H1 (cell line): ENCODE measurements around the gene CTSC. TPM values are rescaled to one million over a fixed set of nuclear protein-coding genes. Genes with fewer than 3 reads are reported as not detected.

Source experiments
- CTCF ChIA-PET: fragments of 300-600 bp; sonication (Branson Sonifier 250); formaldehyde crosslinking; loops from one replicate; lab custom pipeline; 2021; ENCODE audit not compliant: partially characterized antibody; lab: Charles Lee
- POLR2A ChIA-PET: fragments of 300-600 bp; sonication (Branson Sonifier 250); formaldehyde crosslinking; loops from one replicate; lab custom pipeline; 2021; ENCODE audit warnings: inconsistent platforms; ENCODE audit not compliant: partially characterized antibody; lab: Charles Lee
- DNase-seq, 2 experiments: peaks; one replicate each; pipeline versions ENCODE4 v3.0.0 to v3.0.0-alpha.2; 2010 to 2022; ENCODE audit warnings: low spot score in 2 of 2, low read depth in 1 of 2, mixed read lengths in 1 of 2
- FAIRE-seq: peaks from 2 replicates; lab custom pipeline; 2011; peaks lifted over from hg19 to GRCh38; lab: Jason Lieb, UNC
- H2AFZ ChIP-seq: 2 replicates; pipeline ENCODE4 v1.8.1; 2012; ENCODE audit warnings: low read length, inconsistent platforms
- H2AK5ac ChIP-seq: 2 replicates; pipeline ENCODE4 v1.6.1; 2013; ENCODE audit warnings: low read depth, low read length
- H2BK120ac ChIP-seq: replicated peaks from 2 replicates; pipeline ENCODE3; 2013; ENCODE audit warnings: low read depth, low read length, inconsistent platforms
- H2BK12ac ChIP-seq: 2 replicates; pipeline ENCODE4 v1.6.1; 2013; ENCODE audit warnings: low read depth, low read length
- H2BK15ac ChIP-seq: 2 replicates; pipeline ENCODE4 v1.6.1; 2013; ENCODE audit warnings: low read length
- H2BK20ac ChIP-seq: 2 replicates; pipeline ENCODE4 v1.6.1; 2013; ENCODE audit warnings: low read length
- H2BK5ac ChIP-seq: 2 replicates; pipeline ENCODE4 v1.6.1; 2013; ENCODE audit warnings: low read depth, low read length
- H3K14ac ChIP-seq: 2 replicates; pipeline ENCODE4 v1.6.1; 2013; ENCODE audit warnings: inconsistent platforms; ENCODE audit not compliant: insufficient read length
- H3K18ac ChIP-seq: 2 replicates; pipeline ENCODE4 v1.6.1; 2013; ENCODE audit warnings: low read length; ENCODE audit errors: extremely low read depth
- H3K23ac ChIP-seq: 2 replicates; pipeline ENCODE4 v1.6.1; 2013; ENCODE audit warnings: inconsistent platforms; ENCODE audit not compliant: insufficient read length
- H3K23me2 ChIP-seq: 2 replicates; pipeline ENCODE4 v1.6.1; 2013; ENCODE audit warnings: low read depth, low read length
- H3K27ac ChIP-seq: 2 replicates; pipeline ENCODE4 v1.6.1; 2011; ENCODE audit warnings: low read depth, low read length, inconsistent platforms
- H3K27me3 ChIP-seq, 4 experiments: replicated peaks in 1 of 4; 1 replicate in 1 of 4; 2 replicates in 3 of 4; pipeline versions ENCODE4 v1.6.1 to v1.8.1; 2011 to 2013; ENCODE audit warnings: low read length in 3 of 4, mild to moderate bottlenecking in 3 of 4, inconsistent platforms in 2 of 4, mixed read lengths in 2 of 4, moderate library complexity in 1 of 4; ENCODE audit not compliant: control insufficient read depth in 3 of 4, insufficient read depth in 3 of 4; ENCODE audit errors: extremely low read depth in 1 of 4
- H3K36me3 ChIP-seq, 4 experiments: 2 replicates each; pipeline versions ENCODE4 v1.6.1 to v1.8.1; 2011 to 2013; ENCODE audit warnings: mild to moderate bottlenecking in 4 of 4, low read length in 3 of 4, moderate library complexity in 2 of 4, control low read depth in 1 of 4, inconsistent platforms in 1 of 4; ENCODE audit not compliant: insufficient read depth in 4 of 4, control insufficient read depth in 2 of 4
- H3K4ac ChIP-seq: replicated peaks from 2 replicates; pipeline ENCODE3; 2013; ENCODE audit warnings: low read length, low read depth, mixed read lengths, inconsistent platforms; ENCODE audit not compliant: insufficient read length
- H3K4me1 ChIP-seq, 4 experiments: replicated peaks in 1 of 4; 1 replicate in 1 of 4; 2 replicates in 3 of 4; pipeline versions ENCODE4 v1.6.1 to v1.8.1; 2011 to 2013; ENCODE audit warnings: low read length in 3 of 4, inconsistent platforms in 2 of 4, mixed read lengths in 1 of 4; ENCODE audit not compliant: insufficient read depth in 4 of 4, control insufficient read depth in 3 of 4
- H3K4me2 ChIP-seq, 2 experiments: 2 replicates each; pipeline versions ENCODE4 v1.6.1 to v1.8.1; 2011 to 2013; ENCODE audit warnings: low read depth in 2 of 2, low read length in 2 of 2, control low read depth in 1 of 2, inconsistent platforms in 1 of 2, mild to moderate bottlenecking in 1 of 2; ENCODE audit not compliant: insufficient read depth in 1 of 2
- H3K4me3 ChIP-seq, 4 experiments: fragments of 200-600, 300-600 bp in 1 of 4; sonication (generic), shearing (Covaris generic), sonication (Bioruptor Twin) in 1 of 4; 2 replicates each; pipeline versions ENCODE4 v1.5.1 to v1.8.1; 2011 to 2016; ENCODE audit warnings: low read length in 4 of 4, low read depth in 3 of 4, control low read depth in 2 of 4, inconsistent platforms in 2 of 4, mild to moderate bottlenecking in 2 of 4, mixed read lengths in 1 of 4, moderate library complexity in 1 of 4; ENCODE audit not compliant: insufficient read depth in 2 of 4; ENCODE audit errors: extremely low read depth in 1 of 4
- H3K56ac ChIP-seq: replicated peaks from 2 replicates; pipeline ENCODE3; 2013; ENCODE audit warnings: low read depth, mild to moderate bottlenecking, mixed read lengths, low read length, inconsistent platforms; ENCODE audit not compliant: insufficient read length
- H3K79me1 ChIP-seq: 2 replicates; pipeline ENCODE4 v1.6.1; 2013; ENCODE audit warnings: low read depth, low read length, control low read depth
- H3K79me2 ChIP-seq, 2 experiments: 2 replicates each; pipeline versions ENCODE4 v1.6.1 to v1.8.1; 2012 to 2013; ENCODE audit warnings: low read length in 2 of 2, mild to moderate bottlenecking in 2 of 2, inconsistent platforms in 1 of 2; ENCODE audit not compliant: insufficient read depth in 2 of 2, control insufficient read depth in 1 of 2
- H3K9ac ChIP-seq, 4 experiments: replicated peaks in 1 of 4; 1 replicate in 1 of 4; 2 replicates in 3 of 4; pipeline versions ENCODE4 v1.6.1 to v1.8.1; 2011 to 2013; ENCODE audit warnings: low read depth in 3 of 4, low read length in 3 of 4, control low read depth in 2 of 4, mild to moderate bottlenecking in 2 of 4, moderate library complexity in 2 of 4, inconsistent platforms in 1 of 4; ENCODE audit errors: extremely low read depth in 1 of 4
- H3K9me3 ChIP-seq, 2 experiments: 2 replicates each; pipeline versions ENCODE4 v1.6.1 to v1.8.1; 2012 to 2013; ENCODE audit warnings: mild to moderate bottlenecking in 2 of 2, moderate library complexity in 2 of 2, control low read depth in 1 of 2, inconsistent platforms in 1 of 2, low read depth in 1 of 2, low read length in 1 of 2, mixed read lengths in 1 of 2; ENCODE audit not compliant: insufficient read depth in 2 of 2
- H4K20me1 ChIP-seq, 2 experiments: replicated peaks in 1 of 2; 2 replicates each; pipeline versions ENCODE3 to v1.8.1; 2011 to 2013; ENCODE audit warnings: inconsistent platforms in 2 of 2, low read length in 2 of 2, mild to moderate bottlenecking in 1 of 2; ENCODE audit not compliant: insufficient read depth in 2 of 2, control insufficient read depth in 1 of 2
- H4K5ac ChIP-seq: 2 replicates; pipeline ENCODE4 v1.6.1; 2013; ENCODE audit warnings: low read length, low read depth, mixed read lengths, inconsistent platforms; ENCODE audit not compliant: insufficient read length
- H4K8ac ChIP-seq: 2 replicates; pipeline ENCODE4 v1.8.0; 2013; ENCODE audit warnings: mild to moderate bottlenecking, moderate library complexity, low read length, inconsistent platforms; ENCODE audit not compliant: insufficient read depth; ENCODE audit errors: extremely low read depth
- H4K91ac ChIP-seq: replicated peaks from 2 replicates; pipeline ENCODE3; 2013; ENCODE audit warnings: low read length, mixed read lengths, inconsistent platforms; ENCODE audit not compliant: insufficient read length
- BCL11A ChIP-seq, 2 experiments: IDR thresholded peaks; one replicate each; pipeline ENCODE4 v1.6.1; 2011; ENCODE audit warnings: low read depth in 2 of 2, low read length in 2 of 2, mild to moderate bottlenecking in 2 of 2
- BRCA1 ChIP-seq: IDR thresholded peaks from 2 replicates; pipeline ENCODE4 v1.6.1; 2012; ENCODE audit warnings: low read depth, low read length, improper control_type of control experiment
- CEBPB ChIP-seq: IDR thresholded peaks from 2 replicates; pipeline ENCODE4 v1.6.1; 2012; ENCODE audit warnings: low read depth, low read length
- CREB1 ChIP-seq: IDR thresholded peaks from 2 replicates; pipeline ENCODE4 v1.6.1; 2012; ENCODE audit warnings: inconsistent platforms
- E2F6 ChIP-seq: IDR thresholded peaks from 2 replicates; pipeline ENCODE4 v1.6.1; 2012; ENCODE audit warnings: inconsistent platforms
- EGR1 ChIP-seq: IDR thresholded peaks from 2 replicates; pipeline ENCODE4 v1.6.1; 2011; ENCODE audit warnings: low read depth, low read length, borderline replicate concordance
- GTF2F1 ChIP-seq: IDR thresholded peaks from 2 replicates; pipeline ENCODE4 v1.6.1; 2012; ENCODE audit warnings: low read depth, low read length, improper control_type of control experiment, borderline replicate concordance
- KDM1A ChIP-seq: fragments of 200-600, 300-600 bp; sonication (generic); IDR thresholded peaks from 2 replicates; pipeline ENCODE4 v1.7.1; 2016; ENCODE audit warnings: mild to moderate bottlenecking, low read length, borderline replicate concordance
- NANOG ChIP-seq: IDR thresholded peaks from 2 replicates; pipeline ENCODE4 v1.6.1; 2011; ENCODE audit warnings: low read length, low read depth, mild to moderate bottlenecking, inconsistent platforms; ENCODE audit not compliant: insufficient read depth, poor library complexity, severe bottlenecking
- PHF8 ChIP-seq: fragments of 200-600 bp; sonication (generic); conservative IDR thresholded peaks from 2 replicates; pipeline ENCODE4 v1.7.1; 2012; ENCODE audit warnings: low read depth, mild to moderate bottlenecking, inconsistent platforms, low read length, moderate library complexity
- POU5F1 ChIP-seq: IDR thresholded peaks from 2 replicates; pipeline ENCODE4 v1.6.1; 2011; ENCODE audit warnings: low read depth, mild to moderate bottlenecking, low read length, moderate library complexity
- SP1 ChIP-seq: IDR thresholded peaks from 2 replicates; pipeline ENCODE4 v1.6.1; 2011; ENCODE audit warnings: low read depth, low read length
- TBP ChIP-seq: IDR thresholded peaks from 2 replicates; pipeline ENCODE4 v1.6.1; 2011; ENCODE audit warnings: low read depth, low read length, improper control_type of control experiment
- TEAD4 ChIP-seq: IDR thresholded peaks from 2 replicates; pipeline ENCODE4 v1.6.1; 2012; ENCODE audit warnings: low read depth, low read length, inconsistent platforms, mixed read lengths
- WGBS, 2 experiments: shearing (Covaris generic) in 1 of 2; methylation state at CpG; one replicate each; pipeline versions ENCODE4 v1.1.6 to v1.1.7; 2013 to 2015; ENCODE audit warnings: low lambda C conversion rate in 2 of 2, mixed read lengths in 2 of 2, inconsistent platforms in 1 of 2, low coverage in 1 of 2, missing lambda C conversion rate in 1 of 2; ENCODE audit not compliant: insufficient replicate concordance in 2 of 2, insufficient coverage in 1 of 2, insufficient read length in 1 of 2; ENCODE audit errors: extremely low coverage in 1 of 2, missing lambda C conversion rate in 1 of 2; 5-methylcytosine and 5-hydroxymethylcytosine counted together
- polyA plus RNA-seq, 7 experiments: library from polyadenylated mRNA; depleted of rRNA in 3 of 7; stranded (reverse) in 5 of 7; unstranded in 2 of 7; fragments of >200 nt in 5 of 7; fragments of 200-250 nt in 2 of 7; gene quantifications; 1 replicate in 5 of 7; 2 replicates in 1 of 7; 4 replicates in 1 of 7; pipeline versions ENCODE4 v1.2.1 to v1.2.3, GENCODE V29; 2011 to 2013; ENCODE audit warnings: missing spikeins in 2 of 7, mixed read lengths in 2 of 7
- total RNA-seq: library from RNA; stranded (reverse); fragmentation: NEBNext Ultra II Directional; extraction: Animal tissue kit (Norgen Biotek cat#: 25700); gene quantifications from 2 replicates; pipeline ENCODE4 v1.2.1, GENCODE V29; 2021

The CTSC gene
- total and polyA plus RNA-seq, 2 of the 8 experiments (the other 6 are each of a cell fraction or from before 2014, with no cell fraction given), result 347 to 369 TPM

GRCh38 chr11:88288560-88288959 is 49.0 kb downstream of the CTSC start:
- WGBS, 2 experiments, result 73% methylated on average over 1 of the region's 1 CpG; no CpG with 5 or more reads in 1 of the 2 experiments
- H2AK5ac ChIP-seq, result no peak overlapping the region
- no peak overlapping the region for H3K27ac ChIP-seq
- no peaks in the 10 kb centered on the region; a peak in 1 of 4 replicates for H3K9me3 ChIP-seq
- no peaks in the 10 kb centered on the region for H3K79me1 ChIP-seq
- peaks cover 0 to 3% of the 10 kb centered on the region in 2 experiments for H4K20me1 ChIP-seq
- H3K36me3 ChIP-seq, result peaks cover 5 to 53% (median 24%) of the 10 kb centered on the region in 4 experiments; a peak in 6 of 8 replicates
- ChIA-PET POLR2A (interaction anchor here (1.2 to 1.4 kb wide), 2 partner anchors 8 to 42 kb away, joined by 3 to 5 read pairs; no protein-coding TSS in a partner anchor), CTCF (no interaction called here)
- no peaks in the 10 kb centered on the region for H3K23me2 ChIP-seq
- no peak overlapping the region for H2BK120ac ChIP-seq
- H2BK12ac ChIP-seq, result no peak overlapping the region
- no peak overlapping the region for H3K56ac ChIP-seq
- no peak overlapping the region for H3K9ac ChIP-seq
- H3K79me2 ChIP-seq, result 0 out of 4 replicates have a peak, but pooled peaks cover 0 to 3% of the 10 kb centered on the region in 2 experiments
- H2BK15ac ChIP-seq, result no peak overlapping the region
- H2AFZ ChIP-seq, result no peak overlapping the region
- H3K4me2 ChIP-seq, result no peak overlapping the region
- H2BK5ac ChIP-seq, result no peak overlapping the region
- H2BK20ac ChIP-seq, result no peak overlapping the region
- H4K91ac ChIP-seq, result no peak overlapping the region
- FAIRE-seq, result no peak
- H3K4me3 ChIP-seq, result no peak overlapping the region
- no peak overlapping the region for H4K8ac ChIP-seq
- H3K23ac ChIP-seq, result no peak overlapping the region
- H3K4me1 ChIP-seq, result no peaks in the 10 kb centered on the region; a peak in 1 of 7 replicates
- H3K27me3 ChIP-seq, result no peaks in the 10 kb centered on the region
- no peak overlapping the region for H3K18ac ChIP-seq
- no peak overlapping the region for H3K4ac ChIP-seq
- no peak overlapping the region for H4K5ac ChIP-seq
- H3K14ac ChIP-seq, result no peak overlapping the region
- no peak for DNase-seq
- TF ChIP-seq EGR1 (no peak), PHF8 (no peak), E2F6 (no peak), SP1 (no peak), BRCA1 (no peak), NANOG (no peak), POU5F1 (no peak), TEAD4 (no peak), TBP (no peak), BCL11A (IDR thresholded peaks at IDR 0.05; ENCODE audit: low read depth in 2 of 2, low read length in 2 of 2) (no peak), CEBPB (no peak), KDM1A (no peak), CREB1 (no peak), GTF2F1 (no peak)
